Trophoblast cell (in vitro differentiated cells and primary cell): ENCODE data around the gene SLC6A11.
A peak's percentile ranks its signal among the peaks of the same experiment; 100 is the strongest.

Experiments used
- DNase-seq, 2 donors: peaks; one replicate each; pipeline ENCODE4 v3.0.0-alpha.2; 2016
- H2AFZ ChIP-seq: 2 replicates; pipeline ENCODE4 v1.6.1; 2013; ENCODE audit warnings: low read length, moderate library complexity, mild to moderate bottlenecking; ENCODE audit not compliant: insufficient read depth, poor library complexity
- H2AK5ac ChIP-seq: 2 replicates; pipeline ENCODE4 v1.6.1; 2013; ENCODE audit warnings: mild to moderate bottlenecking, low read length
- H2BK120ac ChIP-seq: 2 replicates; pipeline ENCODE4 v1.6.1; 2013; ENCODE audit warnings: low read length, mild to moderate bottlenecking, moderate library complexity; ENCODE audit not compliant: insufficient read depth, poor library complexity
- H2BK12ac ChIP-seq: 2 replicates; pipeline ENCODE4 v1.6.1; 2013; ENCODE audit warnings: mild to moderate bottlenecking, low read length, moderate library complexity
- H2BK5ac ChIP-seq: 2 replicates; pipeline ENCODE4 v1.6.1; 2013; ENCODE audit warnings: low read length, low read depth, moderate library complexity, mild to moderate bottlenecking; ENCODE audit not compliant: poor library complexity
- H3K14ac ChIP-seq: 2 replicates; pipeline ENCODE4 v1.6.1; 2013; ENCODE audit warnings: mild to moderate bottlenecking, low read length
- H3K18ac ChIP-seq: 2 replicates; pipeline ENCODE4 v1.6.1; 2013; ENCODE audit warnings: mild to moderate bottlenecking, low read length
- H3K23ac ChIP-seq: 2 replicates; pipeline ENCODE4 v1.6.1; 2013; ENCODE audit warnings: low read length
- H3K27ac ChIP-seq: 2 replicates; pipeline ENCODE4 v1.5.1; 2013; ENCODE audit warnings: low read depth, mild to moderate bottlenecking, inconsistent platforms, low read length, moderate library complexity
- H3K27me3 ChIP-seq: 2 replicates; pipeline ENCODE4 v1.6.1; 2013; ENCODE audit warnings: inconsistent platforms, mild to moderate bottlenecking, low read length, moderate library complexity; ENCODE audit not compliant: insufficient read depth
- H3K36me3 ChIP-seq, 2 experiments: 1 replicate in 1 of 2; 2 replicates in 1 of 2; pipeline ENCODE4 v1.6.1; 2013; ENCODE audit warnings: low read length in 2 of 2, mild to moderate bottlenecking in 2 of 2, moderate library complexity in 1 of 2; ENCODE audit not compliant: insufficient read depth in 2 of 2, control insufficient read depth in 1 of 2
- H3K4ac ChIP-seq: 2 replicates; pipeline ENCODE4 v1.6.1; 2013; ENCODE audit warnings: low read depth, mild to moderate bottlenecking, low read length, moderate library complexity
- H3K4me1 ChIP-seq, 2 experiments: 1 replicate in 1 of 2; 2 replicates in 1 of 2; pipeline ENCODE4 v1.6.1; 2013; ENCODE audit warnings: low read length in 2 of 2, mild to moderate bottlenecking in 2 of 2, moderate library complexity in 1 of 2; ENCODE audit not compliant: insufficient read depth in 2 of 2, control insufficient read depth in 1 of 2
- H3K4me2 ChIP-seq: 2 replicates; pipeline ENCODE4 v1.6.1; 2013; ENCODE audit warnings: inconsistent platforms, mild to moderate bottlenecking, low read length, moderate library complexity
- H3K4me3 ChIP-seq: 2 replicates; pipeline ENCODE4 v1.5.1; 2013; ENCODE audit warnings: mild to moderate bottlenecking, low read depth, low read length, inconsistent platforms
- H3K79me1 ChIP-seq: one replicate; pipeline ENCODE4 v1.6.1; 2013; ENCODE audit warnings: low read length
- H3K79me2 ChIP-seq: 2 replicates; pipeline ENCODE4 v1.6.1; 2013; ENCODE audit warnings: low read length, mild to moderate bottlenecking; ENCODE audit not compliant: control insufficient read depth, insufficient read depth, poor library complexity
- H3K9ac ChIP-seq: 2 replicates; pipeline ENCODE4 v1.6.1; 2013; ENCODE audit warnings: mild to moderate bottlenecking, low read length
- H3K9me3 ChIP-seq: 2 replicates; pipeline ENCODE4 v1.6.1; 2013; ENCODE audit warnings: low read depth, mild to moderate bottlenecking, control low read depth, inconsistent platforms, low read length; ENCODE audit not compliant: insufficient read depth
- H4K12ac ChIP-seq: 2 replicates; pipeline ENCODE4 v1.6.1; 2013; ENCODE audit warnings: low read depth, mild to moderate bottlenecking, low read length, moderate library complexity
- H4K8ac ChIP-seq: 2 replicates; pipeline ENCODE4 v1.6.1; 2013; ENCODE audit warnings: low read depth, mild to moderate bottlenecking, low read length, moderate library complexity
- H4K91ac ChIP-seq: one replicate; pipeline ENCODE4 v1.6.1; 2013; ENCODE audit warnings: low read depth, mild to moderate bottlenecking, low read length, moderate library complexity
- WGBS: extraction: QIAGEN DNeasy Blood & Tissue Kit; methylation state at CpG from one replicate; pipeline ENCODE4 v1.1.7; 2013; ENCODE audit warnings: missing lambda C conversion rate; ENCODE audit not compliant: insufficient read length, insufficient coverage; ENCODE audit errors: extremely low coverage; 5-methylcytosine and 5-hydroxymethylcytosine counted together

The SLC6A11 gene

GRCh38 chr3:10950476-10951294, 134.7 kb downstream of the SLC6A11 start:
- no peak overlapping the region for H3K23ac ChIP-seq
- no peak overlapping the region for H4K8ac ChIP-seq
- H2BK5ac ChIP-seq = no peak overlapping the region
- H3K18ac ChIP-seq = no peak overlapping the region
- no peaks in the 10 kb centered on the region for H3K27me3 ChIP-seq
- H2BK120ac ChIP-seq = no peak overlapping the region
- no peak overlapping the region for H4K12ac ChIP-seq
- no peaks in the 10 kb centered on the region for H3K36me3 ChIP-seq
- no peak overlapping the region for H3K14ac ChIP-seq
- H2AK5ac ChIP-seq = no peak overlapping the region
- H2BK12ac ChIP-seq = no peak overlapping the region
- no CpG with 5 or more reads among the region's 12 CpGs for WGBS
- no peak overlapping the region for H4K91ac ChIP-seq
- H3K9me3 ChIP-seq = no peaks in the 10 kb centered on the region
- peak in 1 of 2 donors; percentile 68 for DNase-seq
- no peak overlapping the region for H3K9ac ChIP-seq
- H3K27ac ChIP-seq = no peak overlapping the region
- H2AFZ ChIP-seq = no peak overlapping the region
- no peak overlapping the region for H3K4ac ChIP-seq
- no peak overlapping the region for H3K4me3 ChIP-seq
- H3K79me2 ChIP-seq = no peaks in the 10 kb centered on the region
- no peaks in the 10 kb centered on the region for H3K4me1 ChIP-seq
- H3K4me2 ChIP-seq = no peak overlapping the region
- H3K79me1 ChIP-seq = no peaks in the 10 kb centered on the region

GRCh38 chr3:10951295-10951926, 135.4 kb downstream of the SLC6A11 start:
- Histone ChIP-seq H3K27ac (no peak overlapping the region), H3K4me1 (no peaks in the 10 kb centered on the region), H3K79me2 (no peaks in the 10 kb centered on the region), H4K91ac (no peak overlapping the region), H3K4ac (no peak overlapping the region), H3K14ac (no peak overlapping the region), H3K36me3 (no peaks in the 10 kb centered on the region), H3K9me3 (no peaks in the 10 kb centered on the region), H3K23ac (no peak overlapping the region), H4K8ac (no peak overlapping the region), H3K9ac (no peak overlapping the region), H3K4me3 (no peak overlapping the region), H2AFZ (no peak overlapping the region), H3K27me3 (no peaks in the 10 kb centered on the region), H4K12ac (no peak overlapping the region), H2AK5ac (no peak overlapping the region), H2BK12ac (no peak overlapping the region), H3K4me2 (no peak overlapping the region), H3K18ac (no peak overlapping the region), H2BK120ac (no peak overlapping the region), H2BK5ac (no peak overlapping the region), H3K79me1 (no peaks in the 10 kb centered on the region)
- DNase-seq = no peak
- WGBS = no CpG with 5 or more reads among the region's 7 CpGs

DNA sequence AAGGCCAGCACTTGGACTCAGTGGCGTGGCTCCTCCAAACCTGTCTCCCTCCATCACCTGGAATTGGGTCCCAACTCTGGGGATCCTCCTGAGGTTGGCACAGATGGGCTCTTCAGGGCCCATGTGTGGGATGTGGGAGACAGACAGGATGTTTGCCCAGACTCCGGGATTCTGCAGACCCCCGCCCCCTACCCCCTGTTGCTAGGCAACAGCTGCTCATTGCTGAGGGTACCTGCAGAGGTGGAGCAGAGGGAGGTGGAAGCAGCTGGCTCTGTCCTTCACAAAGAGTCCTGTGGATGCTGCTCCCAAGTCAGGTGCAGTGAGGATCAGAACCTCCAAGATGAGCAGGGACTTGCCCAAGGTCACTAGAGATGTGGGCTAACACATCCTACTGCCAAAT, 136.5 kb downstream of the SLC6A11 start:
- Histone ChIP-seq H2BK12ac (no peak overlapping the region), H2BK120ac (no peak overlapping the region), H4K8ac (no peak overlapping the region), H2AK5ac (no peak overlapping the region), H3K14ac (no peak overlapping the region), H3K4me1 (no peaks in the 10 kb centered on the region), H3K9me3 (no peaks in the 10 kb centered on the region), H3K27me3 (no peaks in the 10 kb centered on the region), H2BK5ac (no peak overlapping the region), H3K79me2 (no peaks in the 10 kb centered on the region), H3K9ac (no peak overlapping the region), H3K4ac (no peak overlapping the region), H3K36me3 (no peaks in the 10 kb centered on the region), H3K18ac (no peak overlapping the region), H3K4me3 (no peak overlapping the region), H3K4me2 (no peak overlapping the region), H3K79me1 (no peaks in the 10 kb centered on the region), H4K12ac (no peak overlapping the region), H2AFZ (no peak overlapping the region), H4K91ac (no peak overlapping the region), H3K27ac (no peak overlapping the region), H3K23ac (no peak overlapping the region)
- WGBS = no CpG with 5 or more reads among the region's 3 CpGs
- DNase-seq = no peak

- no peak overlapping the region for H2BK12ac ChIP-seq
- H4K8ac ChIP-seq = no peak overlapping the region
- no peaks in the 10 kb centered on the region for H3K79me1 ChIP-seq
- WGBS = no CpG with 5 or more reads among the region's 3 CpGs
- no peak overlapping the region for H4K91ac ChIP-seq
- no peak overlapping the region for H2AFZ ChIP-seq
- no peak overlapping the region for H3K4me2 ChIP-seq
- H3K9ac ChIP-seq = no peak overlapping the region
- no peak overlapping the region for H3K18ac ChIP-seq
- no peaks in the 10 kb centered on the region for H3K79me2 ChIP-seq
- no peak overlapping the region for H2AK5ac ChIP-seq
- no peak overlapping the region for H3K27ac ChIP-seq
- no peak overlapping the region for H3K14ac ChIP-seq
- H2BK5ac ChIP-seq = no peak overlapping the region
- no peak for DNase-seq
- peak overlapping the region; percentile 54 for H3K4me3 ChIP-seq
- H3K27me3 ChIP-seq = no peaks in the 10 kb centered on the region
- no peak overlapping the region for H2BK120ac ChIP-seq
- H3K23ac ChIP-seq = no peak overlapping the region
- H3K36me3 ChIP-seq = no peaks in the 10 kb centered on the region
- no peak overlapping the region for H4K12ac ChIP-seq
- no peak overlapping the region for H3K4ac ChIP-seq
- no peaks in the 10 kb centered on the region for H3K9me3 ChIP-seq
- H3K4me1 ChIP-seq = no peaks in the 10 kb centered on the region
Observed at GRCh38 chr3:10954740-10955139, 138.7 kb downstream of the SLC6A11 start.
